ENCODE results near the gene CNTNAP2.
"Not testable (repeated sequence)": the region's sequence is repeated elsewhere in the genome, so short reads cannot be mapped to it uniquely, and the experiment has no call there.

CNTNAP2 gene

DNA sequence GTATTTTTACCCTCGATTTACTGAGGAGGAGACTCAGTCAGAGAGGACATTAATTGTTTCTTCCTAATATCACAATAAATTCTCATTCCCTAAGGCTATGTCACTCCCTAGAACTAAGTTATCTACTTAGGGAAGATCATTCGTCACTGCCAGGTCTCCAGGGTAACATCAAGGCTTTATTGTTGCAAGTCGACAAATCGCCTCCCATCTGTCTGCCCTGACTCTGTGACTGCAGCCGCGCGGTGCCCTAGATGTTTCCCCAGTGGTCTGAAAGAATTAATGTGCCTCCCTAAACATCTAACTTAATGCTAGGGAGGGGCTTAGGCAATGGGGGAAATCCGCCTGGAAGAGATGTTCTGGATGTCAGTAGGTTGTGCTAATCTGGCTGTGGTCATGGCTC lies 1915.2 kb downstream of the CNTNAP2 start:
- no peak for DNase-seq (ENCODE audit: low read depth)

DNA sequence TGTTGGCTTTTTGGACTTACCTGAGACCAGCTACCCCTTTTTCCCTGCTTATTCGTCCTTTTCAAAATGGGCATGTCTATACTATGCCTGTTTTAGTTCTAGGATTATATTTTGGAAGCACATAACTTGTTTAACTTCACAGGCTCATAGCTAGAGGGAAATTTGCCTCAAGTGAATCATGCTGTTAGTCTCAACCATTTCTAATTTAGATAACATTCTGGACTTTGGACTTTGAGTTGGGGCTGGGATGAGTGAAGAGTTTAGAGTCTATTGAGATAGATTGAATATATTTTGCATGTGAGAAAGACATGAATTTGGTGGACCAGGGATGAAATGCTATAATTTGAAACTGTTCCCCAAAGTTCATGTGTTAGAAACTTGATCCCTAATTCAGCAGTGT lies 1919.3 kb downstream of the CNTNAP2 start:
- DNase-seq (ENCODE audit: low read depth) = no peak

GRCh38 chr7:148037044-148037443 lies 1920.4 kb downstream of the CNTNAP2 start:
- DNase-seq (ENCODE audit: low read depth) = no peak

- no peak for DNase-seq (ENCODE audit: low read depth)
Measured at GRCh38 chr7:148041156-148041555, 1924.6 kb downstream of the CNTNAP2 start.

DNA sequence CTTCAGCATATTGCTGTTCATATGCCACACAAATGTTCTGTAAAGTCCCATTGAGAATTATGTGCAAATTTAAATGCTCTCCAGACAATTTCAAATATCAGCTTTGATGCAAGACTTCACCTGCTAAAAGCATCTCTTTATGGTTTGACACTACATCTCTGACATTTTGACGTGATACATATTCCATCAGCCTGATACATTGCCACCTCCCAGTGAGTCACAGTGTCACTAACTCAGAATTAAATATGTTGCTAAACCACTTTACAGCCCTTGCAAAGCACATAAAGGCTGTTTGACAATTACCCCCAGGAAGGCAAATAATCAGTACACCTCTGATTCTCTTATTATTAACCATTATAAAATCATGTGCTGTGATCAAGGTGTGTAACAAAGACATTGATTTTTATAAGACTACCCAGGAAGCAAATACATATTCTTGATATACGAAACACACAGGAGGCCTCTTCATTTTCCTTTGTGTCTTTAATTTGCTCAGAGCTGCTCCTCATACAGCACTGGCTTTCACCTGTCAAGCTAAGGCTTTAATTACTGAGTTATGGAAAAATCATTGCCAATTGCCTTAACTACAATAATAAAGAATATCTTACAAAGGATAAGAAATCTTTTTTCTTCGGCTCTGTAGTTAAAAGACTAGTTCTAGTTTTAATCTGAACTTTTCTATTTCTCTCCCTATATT lies 1926.5 kb downstream of the CNTNAP2 start:
- no peak for DNase-seq (ENCODE audit: low read depth)

DNA sequence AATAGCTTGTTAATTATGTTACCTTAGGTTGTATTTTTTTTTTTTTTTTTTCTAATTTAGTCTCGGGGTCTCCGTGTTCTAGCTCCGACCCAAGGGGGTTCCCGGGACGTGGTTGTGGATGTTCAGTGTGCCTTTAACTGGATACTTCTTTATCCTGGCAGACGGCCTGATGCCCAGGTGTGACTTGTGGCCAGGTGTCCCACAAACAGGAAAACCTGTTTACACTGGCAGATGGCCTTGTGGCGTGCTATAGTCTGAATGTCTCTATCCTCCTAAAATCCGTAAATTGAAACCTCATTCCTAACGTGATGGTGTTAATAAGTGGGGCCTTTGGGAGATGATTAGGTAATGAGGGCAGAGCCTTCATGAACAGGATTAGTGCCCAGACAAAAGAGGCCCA lies 1927.6 kb downstream of the CNTNAP2 start:
- no peak for DNase-seq (ENCODE audit: low read depth)

DNA sequence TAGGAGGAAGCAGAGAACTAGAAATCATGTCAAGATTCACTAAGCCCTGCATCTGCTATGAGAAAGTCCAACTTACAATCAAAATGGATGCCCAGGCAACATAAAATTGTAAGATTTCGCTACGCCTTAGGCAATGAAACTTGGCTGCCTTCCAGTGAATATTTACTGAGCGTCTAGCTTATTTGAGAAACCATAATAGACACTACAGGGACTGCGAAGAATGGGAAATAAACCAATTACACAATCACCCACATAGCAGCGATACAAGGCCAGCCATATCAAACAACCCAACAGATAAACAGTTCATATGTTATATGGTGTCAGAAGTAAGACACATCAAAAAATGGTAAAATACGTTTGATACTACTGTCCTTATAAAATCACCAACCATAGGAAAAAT lies 1928.9 kb downstream of the CNTNAP2 start:
- no peak for DNase-seq (ENCODE audit: low read depth)

GRCh38 chr7:148049068-148049467 lies 1932.5 kb downstream of the CNTNAP2 start:
- DNase-seq (ENCODE audit: low read depth) = no peak

DNA sequence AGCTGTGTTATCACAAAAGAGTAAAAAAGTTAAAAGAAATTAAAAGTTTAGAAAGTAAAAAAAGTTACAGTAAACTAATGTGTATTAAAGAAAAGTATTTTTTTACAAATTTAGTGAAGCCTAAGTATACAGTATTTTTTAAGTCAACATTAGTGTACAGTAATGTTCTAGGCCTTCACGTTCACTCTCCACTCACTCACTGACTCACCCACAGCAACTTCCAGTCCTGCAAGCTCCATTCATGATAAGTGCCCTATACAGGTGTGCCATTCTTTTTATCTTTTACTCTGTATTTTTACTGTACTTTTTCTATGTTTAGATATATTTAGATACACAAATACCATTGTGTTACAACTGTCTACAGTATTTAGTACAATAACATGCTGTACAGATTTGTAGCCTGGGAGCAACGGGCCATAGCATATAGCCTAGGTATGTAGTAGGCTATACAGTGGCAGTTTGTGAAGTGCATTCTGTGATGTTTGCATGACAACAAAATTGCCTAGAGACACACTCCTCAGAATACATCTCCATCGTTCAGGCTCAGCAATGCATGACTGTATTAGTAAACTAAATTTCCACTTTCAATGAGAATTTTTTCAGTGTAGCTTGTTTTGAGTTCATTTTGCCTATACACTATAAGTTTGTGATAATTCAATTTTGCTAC lies 1934.0 kb downstream of the CNTNAP2 start:
- DNase-seq (ENCODE audit: low read depth) = no peak

GRCh38 chr7:148056406-148056805 lies 1939.8 kb downstream of the CNTNAP2 start:
- no peak for DNase-seq (ENCODE audit: low read depth)

DNA sequence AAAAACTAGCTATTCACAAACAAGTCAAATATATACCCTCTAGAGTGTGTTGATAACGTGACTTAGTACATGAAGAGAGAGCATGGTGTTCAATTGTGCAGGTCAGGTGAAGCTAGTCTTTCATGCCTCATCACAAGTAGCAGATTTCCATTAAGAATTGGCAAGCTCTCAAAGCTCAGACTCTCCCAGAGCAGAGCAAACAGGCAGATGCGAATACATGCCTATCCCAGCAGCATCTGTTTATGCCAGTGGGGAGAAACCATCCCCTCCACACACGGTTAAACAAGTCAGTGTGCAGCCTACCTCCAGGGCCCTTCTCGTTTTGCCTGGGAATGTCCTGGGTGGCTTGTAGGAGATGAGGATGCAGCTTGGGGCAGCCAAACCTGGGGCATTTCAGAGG lies 1941.5 kb downstream of the CNTNAP2 start:
- no peak for DNase-seq (ENCODE audit: low read depth)

GRCh38 chr7:148058753-148059152 lies 1942.2 kb downstream of the CNTNAP2 start:
- DNase-seq (ENCODE audit: low read depth) = no peak

- no peak for DNase-seq (ENCODE audit: low read depth)
Measured at GRCh38 chr7:148060724-148061123, 1944.1 kb downstream of the CNTNAP2 start.

DNA sequence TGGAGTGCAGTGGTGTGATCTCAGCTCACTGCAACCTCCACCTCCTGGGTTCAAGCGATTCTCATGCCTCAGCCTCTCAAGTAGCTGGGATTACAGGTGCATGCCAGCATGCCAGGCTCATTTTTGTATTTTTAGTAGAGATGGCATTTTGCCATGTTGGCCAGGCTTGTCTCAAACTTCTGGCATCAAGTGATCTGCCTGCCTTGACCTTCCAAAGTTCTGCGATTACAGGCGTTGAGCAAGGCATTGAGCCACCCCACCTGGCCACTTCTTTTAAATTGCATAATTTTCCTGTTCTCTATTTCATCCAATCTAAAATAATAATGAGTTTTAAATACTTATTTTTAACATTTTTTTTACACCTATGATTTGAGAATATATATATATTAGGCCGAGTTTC lies 1961.5 kb downstream of the CNTNAP2 start:
- not testable (repeated sequence) for DNase-seq (ENCODE audit: low read depth)

DNA sequence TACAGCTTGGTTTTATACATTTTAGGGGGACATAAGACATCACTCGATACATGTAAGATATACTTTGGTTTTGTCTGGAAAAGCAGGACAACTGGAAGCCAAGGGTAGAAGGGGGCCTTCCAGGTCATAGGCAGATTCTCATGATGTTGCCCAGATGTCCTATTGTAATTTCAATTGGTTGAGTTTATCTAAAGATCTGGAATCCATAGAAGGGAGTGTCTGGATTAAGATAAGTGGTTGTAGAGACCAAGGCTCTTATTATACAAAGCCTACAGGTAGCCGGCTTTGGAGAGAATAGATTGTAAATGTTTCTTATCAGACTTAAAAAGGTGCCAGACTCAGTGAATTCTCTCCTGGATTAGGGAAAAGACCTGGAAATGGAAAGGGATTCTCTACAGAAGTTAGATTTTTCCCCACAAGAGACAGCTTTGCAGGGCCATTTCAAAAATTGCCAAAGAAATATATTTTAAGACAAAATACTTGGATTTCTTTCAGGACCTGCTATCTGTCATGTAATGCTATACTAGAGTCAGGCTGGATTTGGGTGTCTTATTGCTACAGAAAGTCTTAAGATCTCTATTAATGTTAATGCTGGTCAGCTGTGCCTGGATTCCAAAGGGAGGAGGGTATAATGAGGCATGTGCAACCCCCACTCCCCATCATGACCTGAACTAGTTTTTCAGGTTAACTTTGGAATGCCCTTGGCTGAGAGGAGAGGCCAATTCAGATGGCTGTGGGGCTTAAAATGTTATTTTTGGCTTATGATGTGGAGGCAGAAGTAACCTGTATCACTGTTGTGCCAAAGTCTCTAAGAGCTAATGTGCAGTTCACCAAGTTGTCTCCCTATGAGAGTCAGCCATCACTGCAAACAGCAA lies 1962.8 kb downstream of the CNTNAP2 start:
- DNase-seq (ENCODE audit: low read depth) = no peak

DNA sequence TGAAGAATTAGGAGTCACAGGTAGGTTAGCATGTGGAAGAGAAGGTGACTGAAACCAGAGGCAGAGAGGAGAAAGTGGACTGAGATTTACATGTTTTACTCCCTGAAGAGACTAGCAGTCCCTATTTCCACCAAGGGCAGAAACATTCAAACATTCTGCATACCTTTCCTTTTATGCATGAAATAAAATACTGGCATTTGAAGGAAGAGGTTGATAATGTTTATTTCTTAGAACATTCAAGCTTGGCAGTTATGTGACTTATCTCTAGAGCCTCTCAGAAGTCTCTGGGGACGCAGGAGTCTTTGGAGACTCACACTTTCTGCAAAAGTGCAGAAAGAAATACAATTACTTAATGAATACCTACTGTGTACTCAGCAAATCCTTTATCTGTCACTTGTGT lies 1966.8 kb downstream of the CNTNAP2 start:
- no peak for DNase-seq (ENCODE audit: low read depth)

GRCh38 chr7:148084138-148084537 lies 1967.5 kb downstream of the CNTNAP2 start:
- peak; percentile 45 for DNase-seq (ENCODE audit: low read depth)

DNA sequence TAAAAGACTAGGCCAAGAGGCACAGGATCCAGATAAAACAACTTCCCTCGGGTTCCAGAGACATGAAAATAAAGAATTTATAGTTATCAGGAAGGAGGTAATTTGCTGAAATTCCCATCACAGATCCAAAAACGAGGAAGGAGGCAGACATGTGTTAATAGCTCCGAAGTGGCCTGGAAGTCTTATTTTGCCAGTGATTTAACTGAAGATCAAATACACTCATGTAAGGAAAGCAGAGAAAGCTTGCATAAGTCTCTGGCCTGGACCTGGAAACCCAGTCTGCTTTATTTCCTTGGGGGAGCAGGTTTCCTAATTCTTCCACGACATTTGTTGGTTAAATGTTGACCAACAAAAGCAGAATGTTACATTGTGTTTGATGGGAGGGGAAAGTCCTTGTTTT lies 1975.3 kb downstream of the CNTNAP2 start:
- no peak for DNase-seq (ENCODE audit: low read depth)

DNA sequence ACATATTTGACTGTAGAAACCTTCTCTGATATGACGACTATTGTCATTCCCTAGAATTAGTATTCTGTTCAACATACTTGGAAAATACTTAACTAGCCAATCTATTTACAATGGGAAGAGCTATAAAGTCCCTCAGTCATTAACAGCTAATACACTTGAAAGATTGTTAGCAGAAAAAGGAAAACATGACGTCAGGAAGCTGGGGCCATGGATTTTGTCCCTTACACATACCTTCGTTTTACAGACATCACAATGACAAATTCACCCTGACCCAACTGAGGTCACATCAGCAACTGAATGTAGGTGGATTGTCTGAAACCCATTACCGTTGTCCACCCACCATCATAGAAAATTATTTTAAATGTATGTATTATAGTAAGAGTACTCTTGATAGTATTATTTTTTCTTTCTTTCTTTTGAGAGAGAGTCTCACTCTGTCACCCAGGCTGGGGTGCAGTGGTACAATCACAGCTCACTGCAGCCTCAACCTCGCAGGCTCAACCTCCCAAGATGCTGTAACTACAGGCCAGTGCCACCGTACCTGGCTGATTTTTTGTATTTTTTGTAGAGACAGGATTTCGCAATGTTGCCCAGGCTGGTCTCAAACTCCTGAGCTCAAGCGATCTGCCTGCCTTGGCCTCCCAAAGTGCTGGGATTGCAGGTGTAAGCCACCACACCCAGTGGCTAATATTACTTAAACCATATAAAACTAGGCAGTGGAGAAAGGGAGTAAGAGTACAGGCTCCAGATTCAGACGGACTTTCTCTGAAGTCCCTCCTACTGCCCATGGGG lies 1977.0 kb downstream of the CNTNAP2 start:
- no peak for DNase-seq (ENCODE audit: low read depth)

GRCh38 chr7:148095066-148095465 lies 1978.5 kb downstream of the CNTNAP2 start:
- no peak for DNase-seq (ENCODE audit: low read depth)

DNA sequence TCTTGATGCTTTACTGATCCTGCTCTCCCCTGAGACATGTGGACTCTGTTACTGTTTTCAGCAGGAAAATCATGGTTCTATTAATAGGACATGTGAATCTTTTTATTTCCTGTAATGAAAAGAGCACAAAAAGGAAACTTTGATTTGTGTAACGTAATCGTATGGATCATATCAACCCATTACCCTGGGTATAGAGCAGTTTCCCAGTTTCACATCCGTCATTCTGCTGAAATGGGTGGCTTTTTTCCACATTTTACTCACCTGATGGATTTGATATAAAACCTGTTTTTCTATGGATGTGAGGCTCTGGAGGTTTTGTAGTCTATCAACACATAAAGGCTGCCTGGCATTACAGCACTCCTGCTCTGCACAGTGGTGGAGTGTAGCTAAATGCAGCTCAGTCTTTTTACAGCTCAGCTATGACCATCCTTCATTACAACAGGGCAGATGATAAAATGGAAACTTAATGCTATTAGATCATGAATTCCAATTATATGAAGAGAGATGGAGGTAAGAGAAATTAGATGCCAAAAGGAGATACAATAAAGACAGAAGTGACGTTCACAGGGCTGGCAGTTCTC lies 1987.6 kb downstream of the CNTNAP2 start:
- no peak for DNase-seq (ENCODE audit: low read depth)

DNA sequence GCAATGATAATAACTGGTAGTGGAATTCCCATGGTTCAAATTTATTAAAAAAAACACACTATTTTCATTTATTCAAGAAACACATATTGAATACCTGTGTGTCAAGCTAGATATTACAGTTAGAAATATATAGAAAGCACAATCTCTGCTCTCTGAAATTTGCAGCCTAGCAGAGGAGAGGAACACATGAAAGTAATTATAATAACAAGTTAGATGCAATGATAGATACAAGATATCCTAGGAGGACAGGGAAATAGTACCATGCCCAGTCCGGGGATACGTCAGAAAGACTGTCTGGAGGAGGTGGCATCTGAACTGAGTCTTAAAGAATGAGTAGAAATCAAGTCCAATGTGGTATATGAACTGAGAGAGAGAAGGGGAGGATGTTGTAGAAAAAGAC lies 1988.3 kb downstream of the CNTNAP2 start:
- no peak for DNase-seq (ENCODE audit: low read depth)

All from iris pigment epithelial cell (primary cell).